Adipocyte (in vitro differentiated cells): ENCODE data around the gene COL13A1.
A peak's percentile ranks its signal among the peaks of the same experiment; 100 is the strongest.

ENCODE experiments used
- DNase-seq: peaks from one replicate; pipeline ENCODE4 v3.0.0-alpha.2; 2015; ENCODE audit warnings: low read depth
- H3K27me3 ChIP-seq: replicated peaks from 2 replicates; pipeline ENCODE4 v1.7.0; 2013; ENCODE audit warnings: mild to moderate bottlenecking, low read length, moderate library complexity; ENCODE audit not compliant: control insufficient read depth, insufficient read depth
- H3K36me3 ChIP-seq: 2 replicates; pipeline ENCODE4 v1.7.0; 2013; ENCODE audit warnings: low read length, mild to moderate bottlenecking, moderate library complexity; ENCODE audit not compliant: control insufficient read depth, insufficient read depth, severe bottlenecking
- H3K4me1 ChIP-seq: 2 replicates; pipeline ENCODE4 v1.7.0; 2013; ENCODE audit warnings: mild to moderate bottlenecking, low read length, moderate library complexity; ENCODE audit not compliant: control insufficient read depth, insufficient read depth
- H3K4me3 ChIP-seq: 2 replicates; pipeline ENCODE4 v1.7.0; 2013; ENCODE audit warnings: mild to moderate bottlenecking, low read length, moderate library complexity
- H3K9ac ChIP-seq: 2 replicates; pipeline ENCODE4 v1.7.0; 2013; ENCODE audit warnings: mild to moderate bottlenecking, low read length, moderate library complexity
- H3K9me3 ChIP-seq: 2 replicates; pipeline ENCODE4 v1.7.0; 2013; ENCODE audit warnings: mild to moderate bottlenecking, low read length, moderate library complexity; ENCODE audit not compliant: control insufficient read depth

COL13A1 gene

GRCh38 chr10:69768386-69768785 lies 33.3 kb upstream of the COL13A1 start:
- H3K27me3 ChIP-seq = peaks cover 39% of the 10 kb centered on the region
- no peak overlapping the region for H3K9ac ChIP-seq
- H3K4me1 ChIP-seq = peaks cover 20% of the 10 kb centered on the region
- H3K4me3 ChIP-seq = no peak overlapping the region
- peaks cover 6% of the 10 kb centered on the region for H3K9me3 ChIP-seq
- no peaks in the 10 kb centered on the region for H3K36me3 ChIP-seq
- DNase-seq = no peak

- Histone ChIP-seq H3K9ac (no peak overlapping the region), H3K4me3 (no peak overlapping the region), H3K9me3 (peaks cover 7% of the 10 kb centered on the region), H3K36me3 (no peaks in the 10 kb centered on the region), H3K27me3 (peaks cover 45% of the 10 kb centered on the region), H3K4me1 (peaks cover 20% of the 10 kb centered on the region)
- peak; percentile 85 for DNase-seq
Observed at GRCh38 chr10:69769395-69769992, 32.2 kb upstream of the COL13A1 start.

GRCh38 chr10:69772933-69773704 lies 28.6 kb upstream of the COL13A1 start:
- peaks cover 61% of the 10 kb centered on the region for H3K27me3 ChIP-seq
- peaks cover 7% of the 10 kb centered on the region for H3K9me3 ChIP-seq
- DNase-seq = no peak
- H3K4me3 ChIP-seq = no peak overlapping the region
- H3K9ac ChIP-seq = no peak overlapping the region
- H3K36me3 ChIP-seq = no peaks in the 10 kb centered on the region
- peaks cover 16% of the 10 kb centered on the region for H3K4me1 ChIP-seq

- no peaks in the 10 kb centered on the region for H3K36me3 ChIP-seq
- H3K27me3 ChIP-seq = peaks cover 62% of the 10 kb centered on the region
- peaks cover 4% of the 10 kb centered on the region for H3K4me1 ChIP-seq
Observed at GRCh38 chr10:69774596-69774995, 27.1 kb upstream of the COL13A1 start.

GRCh38 chr10:69780077-69780476 lies 21.6 kb upstream of the COL13A1 start:
- no peak overlapping the region for H3K4me3 ChIP-seq
- H3K9ac ChIP-seq = no peak overlapping the region
- peaks cover 61% of the 10 kb centered on the region for H3K27me3 ChIP-seq

More at GRCh38 chr10:69774596-69774995, 27.1 kb upstream of the COL13A1 start:
- H3K9ac ChIP-seq = no peak overlapping the region
- H3K9me3 ChIP-seq = peaks cover 7% of the 10 kb centered on the region
- H3K4me3 ChIP-seq = no peak overlapping the region
- DNase-seq = no peak

GRCh38 chr10:69781576-69781975 lies 20.1 kb upstream of the COL13A1 start:
- H3K4me3 ChIP-seq = no peak overlapping the region
- no peak for DNase-seq
- no peaks in the 10 kb centered on the region for H3K36me3 ChIP-seq
- H3K27me3 ChIP-seq = peaks cover 61% of the 10 kb centered on the region
- H3K4me1 ChIP-seq = no peaks in the 10 kb centered on the region
- H3K9me3 ChIP-seq = peaks cover 5% of the 10 kb centered on the region
- no peak overlapping the region for H3K9ac ChIP-seq

More at GRCh38 chr10:69780077-69780476, 21.6 kb upstream of the COL13A1 start:
- no peaks in the 10 kb centered on the region for H3K4me1 ChIP-seq
- H3K36me3 ChIP-seq = no peaks in the 10 kb centered on the region
- no peak for DNase-seq
- peaks cover 5% of the 10 kb centered on the region for H3K9me3 ChIP-seq

GRCh38 chr10:69783515-69783914 lies 18.2 kb upstream of the COL13A1 start:
- peaks cover 5% of the 10 kb centered on the region for H3K9me3 ChIP-seq
- DNase-seq = no peak
- no peaks in the 10 kb centered on the region for H3K4me1 ChIP-seq
- no peak overlapping the region for H3K4me3 ChIP-seq
- no peak overlapping the region for H3K9ac ChIP-seq
- peaks cover 68% of the 10 kb centered on the region for H3K27me3 ChIP-seq
- no peaks in the 10 kb centered on the region for H3K36me3 ChIP-seq

- H3K9me3 ChIP-seq = peaks cover 5% of the 10 kb centered on the region
- peak; percentile 55 for DNase-seq
- H3K4me3 ChIP-seq = no peak overlapping the region
- no peaks in the 10 kb centered on the region for H3K4me1 ChIP-seq
- no peaks in the 10 kb centered on the region for H3K36me3 ChIP-seq
- H3K9ac ChIP-seq = no peak overlapping the region
- H3K27me3 ChIP-seq = peaks cover 71% of the 10 kb centered on the region
Observed at GRCh38 chr10:69786791-69787190, 14.9 kb upstream of the COL13A1 start.

- Histone ChIP-seq H3K4me1 (no peaks in the 10 kb centered on the region), H3K36me3 (no peaks in the 10 kb centered on the region), H3K9me3 (peaks cover 5% of the 10 kb centered on the region), H3K27me3 (peaks cover 71% of the 10 kb centered on the region), H3K4me3 (no peak overlapping the region), H3K9ac (no peak overlapping the region)
- DNase-seq = no peak
Observed at GRCh38 chr10:69787681-69788080, 14.0 kb upstream of the COL13A1 start.

- Histone ChIP-seq H3K27me3 (peaks cover 68% of the 10 kb centered on the region), H3K36me3 (no peaks in the 10 kb centered on the region), H3K9me3 (peaks cover 5% of the 10 kb centered on the region)
Observed at GRCh38 chr10:69789164-69789576, 12.5 kb upstream of the COL13A1 start.

GRCh38 chr10:69791812-69792211 lies 9.9 kb upstream of the COL13A1 start:
- Histone ChIP-seq H3K27me3 (peaks cover 70% of the 10 kb centered on the region), H3K9me3 (peaks cover 22% of the 10 kb centered on the region), H3K4me3 (no peak overlapping the region), H3K4me1 (no peaks in the 10 kb centered on the region), H3K36me3 (no peaks in the 10 kb centered on the region), H3K9ac (no peak overlapping the region)
- no peak for DNase-seq

More at GRCh38 chr10:69789164-69789576, 12.5 kb upstream of the COL13A1 start:
- Histone ChIP-seq H3K9ac (no peak overlapping the region), H3K4me3 (no peak overlapping the region), H3K4me1 (no peaks in the 10 kb centered on the region)
- DNase-seq = no peak
